SHP77 (cell line): ENCODE results near the gene PLK5.

Experiments
- DNase-seq, 2 experiments: peaks; one replicate each; lab custom pipeline; 2025; lab: John Stamatoyannopoulos, UW

Gene PLK5

DNA sequence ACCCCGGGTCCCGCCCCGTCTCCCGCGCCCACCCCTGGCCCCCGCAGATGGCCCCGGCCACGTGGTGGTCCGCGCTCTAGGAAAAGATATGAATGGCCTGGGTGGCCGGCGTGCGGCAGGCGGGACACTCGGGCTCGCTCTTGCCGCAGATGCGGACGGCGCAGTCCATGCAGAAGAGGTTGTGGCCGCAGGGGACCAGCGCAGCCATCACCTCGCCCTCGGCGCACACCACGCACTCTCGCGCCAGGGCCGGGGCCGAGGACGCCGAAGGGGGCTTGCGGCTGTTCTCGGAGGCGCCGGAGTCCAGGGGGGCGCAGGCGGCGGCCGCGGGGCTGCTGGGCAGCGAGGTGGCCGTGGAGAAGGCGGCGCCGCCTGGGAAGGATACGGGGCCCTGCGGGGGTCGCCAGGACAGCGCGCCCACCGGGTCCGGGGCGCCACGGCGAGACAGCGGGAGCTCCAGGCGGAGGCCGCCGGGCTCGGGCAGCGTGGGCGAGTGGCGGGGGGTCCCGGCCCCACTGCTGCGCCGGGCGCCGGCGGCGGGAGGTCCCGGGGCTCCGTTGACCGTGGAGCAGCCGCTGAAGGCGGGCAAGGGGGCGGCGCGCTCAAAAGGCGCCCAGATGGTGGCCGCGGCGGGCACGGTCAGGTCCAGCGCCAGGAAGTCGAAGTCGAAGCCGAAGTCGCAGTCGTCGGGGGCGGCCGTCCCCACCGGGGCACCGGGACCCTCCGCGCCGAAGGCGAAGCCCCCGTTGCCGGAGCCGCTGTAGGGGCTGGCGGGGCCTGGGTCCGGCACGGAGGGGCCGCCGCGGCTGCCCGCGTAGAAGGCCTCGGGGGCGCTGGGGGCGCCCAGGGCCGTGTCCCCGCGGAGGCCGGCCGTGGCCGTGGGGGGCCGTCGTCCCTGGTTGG lies 31.9 kb downstream of the PLK5 start:
- DNase-seq: no peak

DNA sequence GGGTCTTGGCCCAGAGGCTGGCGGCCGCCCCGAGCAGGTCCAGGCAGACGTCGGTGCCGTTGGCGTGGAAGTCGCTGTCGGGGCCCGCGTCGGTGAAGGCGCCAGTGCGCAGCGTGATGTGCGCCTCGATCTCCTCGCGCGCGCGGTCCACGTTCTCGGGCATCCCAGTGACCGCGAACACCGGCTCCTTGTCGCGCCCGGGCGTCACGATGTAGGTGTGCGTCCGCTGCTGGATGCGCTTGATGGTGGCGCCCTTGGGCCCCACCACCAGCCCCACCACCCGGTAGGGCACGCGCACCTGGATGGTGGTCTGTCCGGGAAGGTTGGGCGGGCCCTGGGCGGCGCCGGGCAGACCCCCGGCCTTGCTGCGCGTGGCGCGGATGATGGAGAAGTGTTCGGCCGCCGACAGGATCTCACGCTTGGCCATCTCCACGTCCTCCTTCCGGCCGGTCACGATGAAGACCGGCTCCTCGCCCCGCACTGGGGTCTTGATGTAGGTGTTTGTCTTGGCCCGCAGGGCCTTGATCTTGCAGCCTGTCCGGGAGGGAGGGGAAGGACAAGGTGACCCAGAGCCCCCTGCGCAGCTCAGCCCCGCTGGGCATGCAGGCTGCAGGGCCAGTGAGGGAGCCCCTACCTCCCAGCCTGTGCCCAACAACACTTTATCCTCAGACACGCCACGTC lies 32.7 kb downstream of the PLK5 start:
- no peak for DNase-seq

DNA sequence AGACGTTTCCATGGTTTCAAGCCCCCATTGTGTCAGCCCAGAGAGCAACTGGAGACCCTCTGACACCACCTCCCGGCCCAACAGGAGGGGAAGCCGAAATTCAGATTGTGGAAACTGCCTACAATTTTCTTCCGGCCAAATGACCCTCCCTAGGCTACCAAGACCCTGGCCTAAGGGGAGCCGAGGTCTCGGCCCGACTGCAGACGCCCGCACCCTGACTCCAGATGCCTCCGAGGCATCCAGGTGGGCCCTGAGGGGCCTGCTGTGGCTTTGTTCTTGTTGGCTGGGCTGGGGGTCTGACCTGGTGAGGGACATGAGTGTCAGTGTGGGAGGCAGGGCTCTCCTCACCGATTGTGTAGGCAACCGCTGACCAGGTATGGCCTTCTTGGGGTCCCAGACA lies 34.7 kb downstream of the PLK5 start:
- no peak for DNase-seq

DNA sequence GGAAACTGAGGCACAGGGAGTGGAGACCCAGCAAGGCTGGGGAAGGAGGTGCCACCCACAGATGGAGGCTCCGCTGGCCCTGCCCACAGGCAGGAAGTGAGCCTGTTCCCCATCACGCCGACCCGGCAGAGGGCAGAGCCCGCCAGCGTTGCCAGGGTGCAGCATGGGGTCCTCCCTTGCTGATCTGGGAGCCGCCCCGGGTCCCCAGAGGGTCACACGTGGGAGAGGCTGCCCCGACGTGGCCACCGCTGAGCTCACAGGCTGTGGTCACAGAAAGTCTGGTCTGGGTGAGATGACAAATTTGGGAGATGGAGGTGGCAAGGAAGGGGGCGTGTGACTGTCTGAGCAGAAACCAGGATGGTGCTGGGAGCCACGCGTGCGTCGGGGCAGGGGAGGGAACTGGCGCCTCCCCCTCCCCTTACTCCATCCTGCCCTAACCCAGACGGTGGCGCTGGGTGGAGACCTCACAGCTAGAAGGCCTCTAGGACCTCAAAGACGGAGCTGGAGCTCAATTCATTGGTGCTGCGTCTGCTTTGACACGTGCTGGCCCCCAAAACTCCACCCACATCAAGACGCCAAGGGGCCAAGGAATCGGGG lies 36.5 kb downstream of the PLK5 start:
- no peak for DNase-seq

DNA sequence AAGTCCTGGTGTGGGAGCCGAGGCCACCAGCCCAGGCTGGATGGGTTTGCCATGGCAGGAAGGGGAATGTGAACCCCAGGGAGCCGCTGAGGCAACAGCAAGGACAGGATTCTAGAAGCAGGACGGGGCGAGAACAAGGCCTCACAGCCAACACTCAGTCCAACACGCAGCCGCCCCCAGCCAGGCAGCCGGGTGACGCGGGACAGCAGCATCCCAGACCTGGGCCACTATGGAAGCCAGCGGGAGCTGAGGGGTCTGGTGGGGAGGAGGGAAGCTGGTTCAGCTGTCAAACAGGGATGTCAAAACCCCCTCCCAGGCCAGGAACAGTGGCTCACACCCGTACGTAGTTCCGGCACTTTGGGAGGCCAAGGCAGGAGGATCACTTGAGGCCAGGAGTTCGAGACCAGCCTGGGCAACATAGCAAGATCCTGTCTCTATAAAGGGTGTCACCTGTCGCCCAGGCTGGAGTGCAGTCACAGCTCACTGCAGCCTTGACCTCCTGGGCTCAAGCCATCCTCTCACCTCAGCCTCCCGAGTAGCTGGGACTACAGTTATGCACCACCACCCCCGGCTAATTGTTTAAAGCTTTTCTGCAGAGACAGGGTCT lies 37.5 kb downstream of the PLK5 start:
- DNase-seq: no peak

DNA sequence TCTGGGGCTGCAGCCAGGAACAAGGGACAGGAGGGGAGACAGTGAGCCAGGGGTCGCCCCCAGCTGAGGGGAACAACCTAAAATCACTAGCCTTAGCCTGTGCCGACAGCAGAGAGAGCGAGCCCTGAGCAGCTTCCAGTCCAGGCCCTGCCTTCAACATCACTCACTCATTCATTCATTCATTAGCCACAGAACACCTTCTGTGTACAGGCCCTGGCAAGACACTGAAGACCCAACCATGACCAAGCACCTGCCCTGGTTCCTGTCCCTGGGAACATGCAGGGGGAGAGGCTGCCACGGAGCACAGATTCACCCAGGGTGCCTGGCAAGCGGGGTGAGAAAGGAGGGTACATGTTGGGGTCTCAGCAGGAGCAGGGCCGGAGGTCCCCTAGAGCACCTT lies 39.4 kb downstream of the PLK5 start:
- DNase-seq: no peak

DNA sequence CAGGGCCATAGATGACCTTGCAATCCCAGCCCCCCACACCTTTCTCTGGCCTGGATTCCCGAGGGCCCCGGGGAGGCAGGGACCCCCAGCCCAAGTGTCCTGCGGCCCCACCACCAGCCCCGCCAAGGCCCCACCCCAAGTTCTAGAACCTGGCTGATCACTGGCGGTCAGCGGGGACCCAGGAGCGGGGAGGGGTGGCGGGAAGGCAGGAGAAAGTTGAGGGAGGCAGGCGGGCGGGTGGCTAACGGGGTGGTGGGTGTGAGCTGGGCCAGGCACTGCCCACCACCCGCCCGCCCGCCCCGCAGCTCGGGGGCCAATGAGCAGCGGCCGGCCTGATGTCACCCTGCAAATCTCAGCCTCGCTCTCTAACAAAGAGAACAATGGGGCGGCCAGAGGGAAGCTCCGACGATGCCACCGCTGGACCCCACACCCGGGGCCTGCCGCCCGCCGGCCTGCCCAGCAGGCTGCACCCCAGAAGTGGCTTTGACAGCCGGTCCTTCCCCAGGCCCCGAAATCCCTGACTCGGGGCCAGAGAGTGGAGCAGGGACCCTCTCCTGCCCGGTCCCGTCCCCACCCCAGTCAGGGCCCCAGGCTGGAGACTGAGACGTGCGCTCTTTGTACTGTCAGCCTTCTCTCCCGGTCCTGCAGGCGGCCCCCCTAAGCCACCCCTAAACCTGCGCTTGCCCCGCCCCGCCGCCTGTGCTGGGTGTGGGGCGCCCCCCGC lies 42.7 kb downstream of the PLK5 start:
- DNase-seq: no peak

DNA sequence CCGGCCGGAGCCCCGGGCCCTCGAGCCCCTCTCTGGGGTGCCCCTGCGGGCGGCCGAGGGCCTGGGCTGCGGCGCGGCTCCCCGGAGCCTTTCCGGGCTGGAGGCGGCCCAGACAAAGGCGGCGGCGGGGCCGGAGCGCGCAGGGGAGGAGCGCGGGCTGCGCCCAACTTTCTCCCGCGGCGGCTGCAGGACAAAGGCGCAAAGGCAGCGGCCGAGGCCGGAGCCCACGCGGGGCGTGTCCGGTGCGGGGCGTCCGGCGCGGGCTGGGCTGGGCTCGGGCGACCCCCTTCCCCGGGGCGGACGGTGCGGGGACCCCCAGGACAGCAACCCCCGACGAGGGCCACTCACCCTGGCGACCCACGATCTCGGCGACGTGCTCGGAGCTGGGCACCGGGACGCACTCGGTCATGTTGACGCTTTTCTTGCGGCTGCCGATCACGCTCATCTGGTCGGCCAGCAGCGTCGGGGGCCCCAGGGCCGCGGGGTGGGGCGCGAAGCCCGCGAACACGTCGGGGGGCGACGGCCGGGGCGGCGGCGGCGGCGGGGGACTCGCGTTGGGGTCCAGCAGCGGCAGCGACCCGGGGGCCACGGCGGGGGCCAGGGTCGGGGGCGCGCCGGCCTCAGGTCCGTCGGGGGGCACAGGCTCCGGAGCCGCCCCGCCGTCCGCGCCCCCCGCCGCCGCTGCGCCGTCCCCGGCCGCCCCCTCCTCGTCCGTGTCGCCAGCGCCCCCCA lies 43.4 kb downstream of the PLK5 start:
- DNase-seq: no peak

DNA sequence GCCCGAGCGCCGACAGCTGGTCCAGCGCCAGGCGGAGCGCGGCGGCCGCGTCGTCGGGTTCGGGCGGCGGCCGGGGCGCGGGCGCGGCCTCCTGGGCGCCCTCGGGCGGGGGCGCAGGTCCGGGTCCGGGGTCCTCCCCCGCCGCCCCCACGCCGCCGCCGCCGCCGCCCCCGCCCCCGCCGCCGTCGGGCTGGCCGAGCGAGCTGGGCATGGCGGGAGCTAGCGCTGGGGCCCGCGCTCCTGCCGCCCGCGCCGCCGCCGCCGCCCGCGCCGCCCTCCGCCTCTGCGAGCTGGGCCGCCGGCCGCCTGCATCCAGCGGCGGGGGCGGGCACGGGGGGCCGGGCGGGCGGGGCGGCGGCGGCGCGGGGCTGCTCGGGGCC lies 44.0 kb downstream of the PLK5 start:
- DNase-seq: no peak

DNA sequence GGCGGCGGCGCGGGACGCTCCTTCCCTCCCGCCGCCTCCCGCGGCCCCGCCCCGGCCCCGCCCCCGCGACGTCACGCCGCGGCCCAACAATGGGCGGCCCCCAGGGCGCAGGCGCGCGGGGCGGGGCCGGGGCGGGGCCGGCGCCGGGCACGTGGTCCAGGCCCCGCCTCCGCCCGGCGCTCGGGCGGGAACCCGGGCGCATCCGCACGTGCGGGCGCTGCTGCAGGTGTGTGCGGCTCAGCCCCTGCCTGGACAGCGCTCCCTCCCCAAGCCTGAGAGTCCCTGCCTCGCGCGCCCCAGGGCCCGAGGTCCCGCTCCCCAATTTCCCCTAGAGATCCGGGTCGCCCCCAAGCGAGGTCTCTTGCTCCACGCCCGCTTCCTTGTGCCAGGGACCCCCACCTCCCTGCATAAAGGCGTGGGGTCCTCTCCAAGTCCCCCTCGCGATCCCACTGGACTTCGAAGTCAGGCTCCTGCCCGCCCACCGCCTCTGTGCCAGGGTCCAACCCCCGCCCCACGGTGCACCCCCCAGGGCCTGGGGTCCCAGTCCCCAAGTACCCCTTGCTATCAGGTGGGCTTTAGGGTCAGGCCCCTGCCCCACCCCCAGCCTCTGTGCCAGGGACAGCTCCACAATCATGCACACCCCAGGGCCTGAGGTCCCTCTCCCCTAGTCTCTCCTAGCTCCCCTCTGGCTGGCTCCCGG lies 44.6 kb downstream of the PLK5 start, which contains the start of gene MEX3D:
Gene MEX3D (minus strand): TSS at position 6 of the 700 bp plus-strand sequence. CDS start 267 bp downstream, outside the sequence.
- DNase-seq: peak; percentile 34 to 36

DNA sequence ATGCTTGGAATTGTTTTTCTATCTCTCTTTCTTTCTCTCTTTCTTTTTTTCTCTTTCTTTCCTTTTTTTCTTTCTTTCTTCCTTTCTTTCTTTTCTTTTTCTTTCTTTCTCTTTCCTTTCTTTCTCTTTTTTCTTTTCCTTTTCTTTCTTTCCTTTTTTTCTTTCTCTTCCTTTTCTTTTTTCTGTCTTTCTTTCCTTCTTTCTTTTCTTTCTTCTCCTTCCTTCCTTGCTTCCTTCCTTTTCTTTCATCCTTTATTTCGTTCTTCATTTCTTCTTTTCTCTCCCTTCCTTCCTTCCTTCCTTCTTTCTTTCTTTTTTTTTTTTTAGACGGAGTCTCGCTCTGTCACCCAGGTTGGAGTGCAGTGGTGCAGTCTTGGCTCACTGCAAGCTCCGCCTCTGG lies 46.1 kb downstream of the PLK5 start:
- DNase-seq: no peak

DNA sequence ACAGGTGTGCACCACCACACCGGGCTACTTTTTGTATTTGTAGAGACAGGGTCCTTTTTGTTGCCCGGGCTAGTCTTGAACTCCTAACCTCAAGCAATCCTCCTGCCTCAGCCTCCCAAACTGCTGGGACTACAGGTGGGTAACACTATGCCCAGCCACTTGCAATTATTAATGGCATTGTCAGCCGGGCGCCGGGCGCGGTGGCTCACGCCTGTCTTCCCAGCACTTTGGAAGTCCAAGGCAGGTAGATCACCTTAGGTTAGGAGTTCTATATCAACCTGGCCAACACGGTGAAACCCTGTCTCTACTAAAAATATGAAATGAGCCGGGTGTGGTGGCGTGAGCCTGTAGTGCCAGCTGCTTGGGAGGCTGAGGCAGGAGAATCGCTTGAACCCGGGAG lies 47.0 kb downstream of the PLK5 start:
- no peak for DNase-seq

DNA sequence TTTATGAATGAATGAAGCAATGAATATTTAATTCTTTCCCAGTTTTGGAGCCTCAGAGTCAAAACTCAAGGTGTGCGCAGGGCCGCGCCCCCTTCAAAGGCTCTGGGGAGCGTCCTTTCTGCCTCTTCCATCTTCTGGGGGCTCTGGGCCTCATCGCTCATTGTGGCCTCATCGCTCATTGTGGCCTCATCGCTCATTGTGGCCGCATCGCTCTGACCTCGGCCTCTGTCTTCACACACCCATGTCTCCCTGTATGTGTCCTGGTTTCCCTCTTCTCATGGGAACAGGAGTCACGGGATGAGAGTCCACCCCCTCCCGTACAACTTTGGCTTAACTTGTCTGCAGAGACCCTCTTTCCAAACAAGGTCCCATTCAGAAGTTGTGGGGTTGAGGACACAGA lies 47.5 kb downstream of the PLK5 start:
- DNase-seq: no peak

DNA sequence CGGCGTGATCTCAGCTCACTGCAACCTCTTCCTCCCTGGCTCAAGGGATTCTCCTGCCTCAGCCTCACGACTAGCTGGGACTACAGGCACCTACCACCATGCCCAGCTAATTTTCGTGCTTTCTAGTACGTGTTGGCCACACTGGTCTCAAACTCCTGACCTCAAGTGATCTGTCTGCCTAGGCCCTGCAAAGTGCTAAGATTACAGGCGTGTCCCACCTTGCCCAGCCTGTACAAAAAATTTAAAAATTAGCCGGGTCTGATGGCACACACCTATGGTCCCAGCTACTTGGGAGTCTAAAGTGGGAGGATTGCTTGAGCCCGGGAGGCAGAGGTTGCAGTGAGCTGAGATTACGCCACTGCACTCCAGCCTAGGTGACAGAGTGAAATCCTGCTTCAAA lies 48.9 kb downstream of the PLK5 start:
- no peak for DNase-seq

DNA sequence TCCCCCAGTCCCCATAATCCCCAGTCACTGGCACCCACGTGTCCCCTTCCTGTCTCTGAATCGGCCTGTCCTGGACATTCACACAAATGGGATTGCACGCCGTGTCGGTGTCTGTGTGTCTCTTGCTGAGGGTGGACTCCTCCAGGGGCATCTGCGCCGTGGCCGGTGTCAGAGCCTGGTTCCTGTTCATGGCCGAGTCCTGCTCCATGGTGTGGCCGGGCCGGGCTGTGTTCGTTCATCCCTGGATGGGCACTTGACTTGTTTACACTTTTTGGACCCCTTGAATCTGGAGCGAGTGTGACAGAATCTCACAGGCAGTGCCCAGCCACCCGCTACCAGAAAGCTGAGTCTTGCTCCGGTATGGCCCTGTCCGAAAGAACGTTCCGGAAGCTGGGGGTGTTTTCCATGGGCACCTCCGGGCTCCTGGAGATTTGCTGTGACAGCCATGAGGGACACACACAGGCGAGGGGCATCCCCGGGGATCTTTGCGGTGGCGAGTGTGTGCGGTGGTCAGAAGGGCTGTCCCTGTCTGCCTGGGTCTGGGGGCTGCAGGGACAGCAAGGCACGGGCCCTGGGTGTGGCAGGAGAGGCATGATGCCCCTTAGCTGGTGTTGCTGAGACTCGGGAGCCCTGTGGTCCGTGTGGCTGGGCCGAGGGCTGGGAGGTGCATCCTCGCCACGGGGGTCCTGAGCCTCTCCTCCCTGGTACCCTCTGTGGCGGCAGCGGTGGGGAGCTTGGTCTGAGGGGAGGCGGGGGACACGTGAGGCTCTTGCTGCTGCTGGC lies 50.7 kb downstream of the PLK5 start:
- no peak for DNase-seq

DNA sequence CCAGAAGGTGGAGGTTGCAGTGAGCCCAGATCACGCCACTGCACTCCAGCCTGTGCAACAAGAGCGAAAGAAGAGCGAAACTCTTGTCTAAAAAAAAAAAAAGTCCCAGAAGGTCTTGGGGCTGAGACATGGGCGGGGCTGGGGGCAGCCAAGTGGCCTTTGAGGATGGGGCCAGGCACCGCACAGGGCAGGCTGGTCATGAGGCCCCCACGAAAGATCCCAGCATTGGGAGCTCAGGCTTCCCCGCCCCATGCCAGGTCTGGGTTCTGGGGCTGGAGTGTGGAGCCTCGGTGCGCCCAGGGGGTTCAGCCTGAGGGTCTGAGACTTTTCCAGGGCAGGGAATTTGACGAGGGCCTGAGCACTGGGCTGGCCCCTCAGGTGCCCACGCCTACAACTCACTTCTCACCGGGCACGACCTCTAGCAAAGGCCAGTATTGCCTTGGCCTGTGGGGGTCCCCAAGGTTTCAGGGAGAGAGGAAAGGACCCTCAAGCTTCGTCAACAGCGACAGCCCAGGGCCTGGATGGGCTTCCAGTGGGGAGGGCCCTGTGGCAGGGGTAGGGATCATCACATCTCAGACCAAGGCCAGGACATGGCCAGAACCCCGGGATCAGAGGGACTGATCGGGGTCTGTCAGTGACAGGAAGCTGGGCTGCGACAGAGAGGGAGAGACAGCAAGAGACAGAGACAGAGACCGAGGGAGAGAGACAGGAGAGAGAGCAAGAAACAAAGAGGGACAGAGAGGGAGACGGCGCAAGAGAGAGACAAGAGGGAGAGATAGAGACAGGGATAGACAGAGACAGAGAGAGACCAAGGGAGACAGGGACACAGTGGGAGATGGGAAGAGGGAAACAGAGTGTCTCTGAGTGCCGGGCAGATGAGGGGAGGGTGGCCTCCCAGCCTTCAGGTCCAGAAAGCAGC lies 51.7 kb downstream of the PLK5 start:
- DNase-seq: no peak

DNA sequence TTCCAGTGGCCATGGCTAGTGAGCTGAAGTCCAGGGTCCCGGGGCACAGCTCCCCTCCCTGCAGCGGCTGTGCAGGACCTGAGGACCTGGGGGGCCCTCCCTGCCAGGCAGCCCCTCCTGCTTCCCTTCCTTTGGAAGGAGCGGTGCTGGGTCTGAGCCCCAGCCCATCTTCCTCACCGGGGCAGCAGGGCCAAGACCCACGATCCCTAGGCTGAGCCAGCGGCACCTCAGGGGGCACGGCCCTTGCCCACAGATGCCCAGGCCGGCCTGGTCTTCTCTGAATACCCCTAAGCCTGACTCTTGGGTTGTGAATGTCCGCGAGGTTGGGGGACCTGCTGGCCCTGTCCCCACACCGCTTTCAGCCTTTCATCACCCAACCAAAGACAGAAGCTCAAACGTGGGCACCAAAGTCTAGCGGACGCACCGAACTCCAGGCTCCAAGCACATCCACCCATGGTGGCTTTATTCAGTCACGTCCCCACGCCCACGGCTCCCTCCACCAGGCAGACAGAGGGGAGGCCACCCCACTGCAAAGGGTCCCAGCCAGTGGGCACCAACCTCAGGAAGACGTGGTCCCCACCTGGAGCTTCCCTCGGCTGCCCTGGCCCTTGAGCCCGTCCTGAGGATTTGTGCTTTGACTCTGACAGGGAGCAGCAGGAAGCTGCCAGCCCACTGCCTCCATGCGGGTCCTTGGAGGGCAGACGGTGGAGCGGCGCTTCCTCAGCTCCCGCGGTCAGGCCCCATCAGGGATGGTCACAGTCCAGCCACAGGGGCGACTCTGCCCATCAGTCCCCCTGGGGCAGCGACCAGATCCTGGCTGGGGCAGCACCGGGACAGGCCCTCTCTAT lies 52.6 kb downstream of the PLK5 start:
- no peak for DNase-seq
